Measurements from ENCODE around the gene RAMACL.

Gene RAMACL

DNA sequence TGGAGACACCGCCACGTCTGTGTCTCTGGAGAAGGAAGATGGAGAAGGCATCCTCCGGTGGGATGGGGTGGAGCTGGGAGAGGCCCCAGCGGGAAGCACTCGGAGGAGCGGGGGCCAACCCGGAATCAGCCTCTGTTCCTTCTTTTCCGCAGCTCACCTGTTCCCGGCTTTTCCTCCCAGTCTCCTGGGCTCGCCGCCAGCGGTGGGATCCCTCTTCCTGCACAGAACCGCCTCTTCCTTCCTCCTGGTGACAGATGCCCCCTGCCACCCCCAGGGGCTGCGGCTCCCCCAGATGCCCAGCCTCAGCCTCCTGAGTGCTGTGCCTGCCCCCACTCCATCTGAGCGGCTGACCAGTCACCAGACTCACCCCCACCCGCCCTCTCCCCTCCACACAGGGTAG lies 23.3 kb downstream of the RAMACL start:
- peaks cover 19% of the 10 kb centered on the region for H3K4me1 ChIP-seq (ENCODE audit: insufficient read depth, poor library complexity, severe bottlenecking)
- peaks cover 11% of the 10 kb centered on the region; the same call in 1 of the 2 replicates for H3K36me3 ChIP-seq (ENCODE audit: low read depth)
- DNase-seq (ENCODE audit: low spot score): no peak
- no peaks in the 10 kb centered on the region for H3K9me3 ChIP-seq (ENCODE audit: severe bottlenecking)
- TF ChIP-seq, protein P1, sequence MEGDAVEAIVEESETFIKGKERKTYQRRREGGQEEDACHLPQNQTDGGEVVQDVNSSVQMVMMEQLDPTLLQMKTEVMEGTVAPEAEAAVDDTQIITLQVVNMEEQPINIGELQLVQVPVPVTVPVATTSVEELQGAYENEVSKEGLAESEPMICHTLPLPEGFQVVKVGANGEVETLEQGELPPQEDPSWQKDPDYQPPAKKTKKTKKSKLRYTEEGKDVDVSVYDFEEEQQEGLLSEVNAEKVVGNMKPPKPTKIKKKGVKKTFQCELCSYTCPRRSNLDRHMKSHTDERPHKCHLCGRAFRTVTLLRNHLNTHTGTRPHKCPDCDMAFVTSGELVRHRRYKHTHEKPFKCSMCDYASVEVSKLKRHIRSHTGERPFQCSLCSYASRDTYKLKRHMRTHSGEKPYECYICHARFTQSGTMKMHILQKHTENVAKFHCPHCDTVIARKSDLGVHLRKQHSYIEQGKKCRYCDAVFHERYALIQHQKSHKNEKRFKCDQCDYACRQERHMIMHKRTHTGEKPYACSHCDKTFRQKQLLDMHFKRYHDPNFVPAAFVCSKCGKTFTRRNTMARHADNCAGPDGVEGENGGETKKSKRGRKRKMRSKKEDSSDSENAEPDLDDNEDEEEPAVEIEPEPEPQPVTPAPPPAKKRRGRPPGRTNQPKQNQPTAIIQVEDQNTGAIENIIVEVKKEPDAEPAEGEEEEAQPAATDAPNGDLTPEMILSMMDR (IDR thresholded peaks at IDR 0.05; ENCODE audit: poor library complexity, severe bottlenecking): no peak
- H3K4me3 ChIP-seq (ENCODE audit: severe bottlenecking): no peak overlapping the region
- H3K27ac ChIP-seq (ENCODE audit: poor library complexity, severe bottlenecking): no peak overlapping the region
- no peak for ATAC-seq (ENCODE audit: low read depth)
- no peaks in the 10 kb centered on the region for H3K27me3 ChIP-seq (ENCODE audit: insufficient read depth, poor library complexity, severe bottlenecking)

DNA sequence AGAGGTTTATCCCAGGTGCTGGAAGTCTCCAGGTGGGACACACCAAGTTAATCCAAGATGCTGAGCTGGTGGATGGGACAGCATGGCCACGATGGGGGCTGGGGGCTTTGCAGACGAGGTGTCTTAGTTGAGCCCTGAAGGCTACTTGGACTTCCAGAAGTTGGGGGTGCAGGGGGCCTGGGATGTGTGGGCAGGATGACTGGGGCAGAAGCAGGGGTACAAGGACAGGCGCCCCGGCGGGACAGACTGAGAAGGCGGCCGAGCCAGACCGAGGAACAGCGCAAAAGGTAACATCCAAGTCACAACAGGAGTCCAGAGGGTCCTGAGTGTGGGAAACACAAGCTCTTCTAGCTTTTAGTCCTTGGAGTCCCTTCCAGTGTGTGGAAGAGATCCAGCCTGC lies 23.8 kb downstream of the RAMACL start:
- TF ChIP-seq, protein P1 (IDR thresholded peaks at IDR 0.05; ENCODE audit: poor library complexity, severe bottlenecking): no peak
- ATAC-seq (ENCODE audit: low read depth) (no peak), DNase-seq (ENCODE audit: low spot score) (no peak)
- no peaks in the 10 kb centered on the region for H3K27me3 ChIP-seq (ENCODE audit: insufficient read depth, poor library complexity, severe bottlenecking)
- H3K9me3 ChIP-seq (ENCODE audit: severe bottlenecking): no peaks in the 10 kb centered on the region
- no peak overlapping the region for H3K4me3 ChIP-seq (ENCODE audit: severe bottlenecking)
- H3K27ac ChIP-seq (ENCODE audit: poor library complexity, severe bottlenecking): no peak overlapping the region
- peaks cover 11% of the 10 kb centered on the region; the same call in 1 of the 2 replicates for H3K36me3 ChIP-seq (ENCODE audit: low read depth)
- peaks cover 19% of the 10 kb centered on the region for H3K4me1 ChIP-seq (ENCODE audit: insufficient read depth, poor library complexity, severe bottlenecking)

DNA sequence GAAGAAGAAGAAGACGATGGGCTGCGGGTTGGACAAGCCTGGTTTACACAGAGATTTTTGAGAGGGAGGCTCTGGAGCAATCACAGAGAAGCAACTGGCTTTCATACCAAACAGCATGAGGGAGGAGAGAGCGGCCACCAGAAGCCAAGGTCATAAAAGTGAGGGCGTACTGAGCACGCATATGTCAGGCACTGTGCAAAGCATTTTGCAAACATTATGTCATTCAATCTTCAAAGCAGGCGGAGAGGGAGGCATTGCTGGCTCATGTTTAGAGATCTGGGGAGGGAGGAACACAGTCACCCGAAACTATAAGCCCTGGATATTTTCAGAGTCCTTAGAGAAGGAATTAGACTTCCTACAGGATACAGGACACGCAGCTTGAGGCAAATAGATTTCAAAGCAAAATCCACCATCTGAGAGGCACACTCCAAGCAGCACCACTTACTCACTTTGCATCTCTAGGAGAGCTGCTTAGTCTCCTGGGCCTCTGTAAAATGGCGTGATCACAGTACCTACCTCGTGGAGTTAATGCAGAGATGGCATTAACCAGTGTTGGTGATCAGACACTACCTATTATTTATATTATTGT lies 24.6 kb downstream of the RAMACL start:
- Histone ChIP-seq H3K9me3 (ENCODE audit: severe bottlenecking) (no peaks in the 10 kb centered on the region), H3K36me3 (ENCODE audit: low read depth) (peaks cover 11% of the 10 kb centered on the region; the same call in 1 of the 2 replicates), H3K4me3 (ENCODE audit: severe bottlenecking) (no peak overlapping the region), H3K27ac (ENCODE audit: poor library complexity, severe bottlenecking) (no peak overlapping the region), H3K4me1 (ENCODE audit: insufficient read depth, poor library complexity, severe bottlenecking) (peaks cover 20% of the 10 kb centered on the region), H3K27me3 (ENCODE audit: insufficient read depth, poor library complexity, severe bottlenecking) (no peaks in the 10 kb centered on the region)
- TF ChIP-seq, protein P1 (IDR thresholded peaks at IDR 0.05; ENCODE audit: poor library complexity, severe bottlenecking): no peak
- ATAC-seq (ENCODE audit: low read depth) (no peak), DNase-seq (ENCODE audit: low spot score) (no peak)

DNA sequence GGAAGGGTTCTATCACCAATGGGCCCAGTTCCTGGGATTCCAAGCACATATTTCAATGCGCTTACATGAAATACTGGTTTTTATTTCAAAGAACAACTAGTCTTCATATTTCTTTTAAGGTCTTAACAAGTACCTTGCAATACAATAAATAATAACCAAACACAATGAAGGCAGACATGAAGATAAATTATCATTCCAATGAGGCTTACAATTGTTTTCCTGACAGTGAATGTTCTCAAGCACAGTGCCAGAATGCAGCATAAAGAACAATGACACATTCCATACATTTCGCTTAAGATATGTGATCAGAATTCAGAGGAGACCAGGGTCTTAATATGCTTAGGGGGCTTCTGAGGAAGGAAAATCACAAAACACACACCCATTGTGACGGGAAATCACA lies 26.3 kb downstream of the RAMACL start:
- Histone ChIP-seq H3K27ac (ENCODE audit: poor library complexity, severe bottlenecking) (no peak overlapping the region), H3K4me1 (ENCODE audit: insufficient read depth, poor library complexity, severe bottlenecking) (peaks cover 24% of the 10 kb centered on the region), H3K4me3 (ENCODE audit: severe bottlenecking) (no peak overlapping the region), H3K9me3 (ENCODE audit: severe bottlenecking) (no peaks in the 10 kb centered on the region), H3K36me3 (ENCODE audit: low read depth) (peaks cover 5% of the 10 kb centered on the region; the same call in 1 of the 2 replicates), H3K27me3 (ENCODE audit: insufficient read depth, poor library complexity, severe bottlenecking) (no peaks in the 10 kb centered on the region)
- no peak for DNase-seq (ENCODE audit: low spot score)
- TF ChIP-seq, protein P1 (IDR thresholded peaks at IDR 0.05; ENCODE audit: poor library complexity, severe bottlenecking): no peak
- ATAC-seq (ENCODE audit: low read depth): no peak

DNA sequence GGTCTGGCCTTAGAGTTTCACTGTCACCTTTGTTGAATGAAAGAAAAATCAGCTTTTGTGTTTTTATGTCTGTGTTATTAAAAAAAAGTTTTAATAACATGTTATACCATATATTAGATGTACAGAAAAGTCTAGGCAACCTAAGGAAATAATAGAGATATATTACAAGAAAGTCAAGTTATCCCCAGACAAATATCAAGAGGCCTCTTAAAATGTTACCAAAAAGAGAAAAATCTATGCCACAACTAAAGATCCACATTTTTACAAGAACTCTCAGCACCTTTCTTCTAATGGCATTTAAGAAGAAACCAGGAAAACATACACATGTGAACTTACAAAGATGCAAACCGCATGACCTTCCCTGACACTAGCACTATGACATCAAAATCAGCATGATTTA lies 26.8 kb downstream of the RAMACL start:
- peaks cover 2% of the 10 kb centered on the region; the same call in 1 of the 2 replicates for H3K36me3 ChIP-seq (ENCODE audit: low read depth)
- H3K9me3 ChIP-seq (ENCODE audit: severe bottlenecking): no peaks in the 10 kb centered on the region
- no peak overlapping the region for H3K4me3 ChIP-seq (ENCODE audit: severe bottlenecking)
- no peak for ATAC-seq (ENCODE audit: low read depth)
- no peak overlapping the region for H3K27ac ChIP-seq (ENCODE audit: poor library complexity, severe bottlenecking)
- TF ChIP-seq, protein P1 (IDR thresholded peaks at IDR 0.05; ENCODE audit: poor library complexity, severe bottlenecking): no peak
- peaks cover 24% of the 10 kb centered on the region for H3K4me1 ChIP-seq (ENCODE audit: insufficient read depth, poor library complexity, severe bottlenecking)
- no peak for DNase-seq (ENCODE audit: low spot score)
- no peaks in the 10 kb centered on the region for H3K27me3 ChIP-seq (ENCODE audit: insufficient read depth, poor library complexity, severe bottlenecking)

Data from RWPE2 (cell line).